Upper lobe of left lung (tissue), 6 donors: ENCODE data around the gene UBE3B. TPM values are rescaled to one million over a fixed set of nuclear protein-coding genes. Genes with fewer than 3 reads are reported as not detected.

Source experiments
- ATAC-seq, 2 donors: fragments of 200-7000 bp; cut with Tn5 transposase; one replicate each; pipeline ENCODE4 v1.9.1; 2022; ENCODE audit warnings: mild to moderate bottlenecking in 2 of 2, moderate library complexity in 2 of 2; ENCODE audit not compliant: low FRiP score in 2 of 2
- DNase-seq, 2 donors: peaks; one replicate each; pipeline ENCODE4 v3.0.0-alpha.2; 2019 to 2020
- H3K27ac ChIP-seq, 4 donors: fragments of 200-600 bp; sonication (generic); one replicate each; pipeline ENCODE4 v1.5.1; 2016 to 2019
- H3K27me3 ChIP-seq, 4 donors: fragments of 200-600 bp; sonication (generic); one replicate each; pipeline ENCODE4 v1.5.1; 2017 to 2019
- H3K36me3 ChIP-seq, 4 donors: fragments of 200-600 bp; sonication (generic); one replicate each; pipeline ENCODE4 v1.5.1; 2016 to 2019
- H3K4me1 ChIP-seq, 4 donors: fragments of 200-600 bp; sonication (generic); one replicate each; pipeline ENCODE4 v1.5.1; 2018 to 2019
- H3K4me3 ChIP-seq, 4 donors: fragments of 200-600 bp; sonication (generic); one replicate each; pipeline ENCODE4 v1.5.1; 2017 to 2019; ENCODE audit warnings: mild to moderate bottlenecking in 2 of 4, moderate library complexity in 1 of 4
- H3K9me3 ChIP-seq, 4 donors: fragments of 200-600 bp; sonication (generic); one replicate each; pipeline ENCODE4 v1.5.1; 2018 to 2019
- EP300 ChIP-seq, 4 donors: sonication (generic); formaldehyde crosslinking; IDR thresholded peaks; one replicate each; pipeline ENCODE4 v1.5.1; 2017; ENCODE audit warnings: antibody characterized with exemption in 4 of 4, control low read depth in 2 of 4
- POLR2A ChIP-seq, 4 donors: fragments of 450-650 bp; IDR thresholded peaks; one replicate each; pipeline ENCODE4 v1.5.1; 2016 to 2017; ENCODE audit warnings: antibody characterized with exemption in 4 of 4, mild to moderate bottlenecking in 2 of 4
- POLR2AphosphoS5 ChIP-seq, 2 donors: sonication (generic); formaldehyde crosslinking; IDR thresholded peaks; one replicate each; pipeline ENCODE4 v1.5.1; 2017; ENCODE audit warnings: antibody characterized with exemption in 2 of 2
- WGBS, 2 donors: methylation state at CpG; one replicate each; pipeline ENCODE4 v1.1.5; 2017 to 2018; 5-methylcytosine and 5-hydroxymethylcytosine counted together
- total RNA-seq, 6 donors: library from RNA; depleted of rRNA in 4 of 6; stranded (reverse); fragments of >200 nt in 4 of 6; gene quantifications; one replicate each; pipeline versions ENCODE4 v1.1.0 to v1.2.1, GENCODE V29; 2016 to 2021
- TF ChIP-seq, protein P1 (sequence below), 6 experiments: fragments of 450-650 bp in 4 of 6; fragments of 200-600 bp in 2 of 6; sonication (generic) in 2 of 6; IDR thresholded peaks; one replicate each; pipeline ENCODE4 v1.5.1; 2016 to 2019; ENCODE audit warnings: antibody characterized with exemption in 6 of 6
- donor health status: DM: no; HTN: no; CAD: no; lungs with moderate emphysema.
- donor health status: DM: no; HTN: yes; CAD: no; lungs with severe emphysema.

Gene UBE3B
- total RNA-seq, 6 donors from 2014 or later, result 27.0 to 69.1 (median 44.7) TPM

DNA sequence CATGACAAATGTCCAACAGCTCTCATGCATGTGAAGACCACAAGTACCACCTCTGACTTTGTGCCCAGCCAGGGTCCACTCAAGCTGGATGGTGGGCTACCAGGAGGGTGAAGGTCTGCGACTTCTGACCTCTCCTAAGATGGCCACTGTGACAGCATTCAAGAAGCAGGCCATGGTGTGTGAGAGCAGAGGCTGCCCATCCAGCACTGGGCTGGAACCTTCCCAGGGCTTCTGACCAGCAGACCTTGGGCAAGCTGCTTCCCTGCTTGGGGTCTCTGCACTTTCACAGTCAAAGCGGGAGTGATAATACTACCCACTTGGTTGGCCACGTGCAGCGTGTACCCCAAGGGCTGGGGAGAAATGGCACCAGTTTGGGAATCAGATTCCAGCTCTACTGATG, 85.4 kb downstream of the UBE3B start:
- no peak for ATAC-seq
- Histone ChIP-seq H3K4me3 (no peak overlapping the region), H3K27me3 (no peaks in the 10 kb centered on the region), H3K27ac (no peak overlapping the region), H3K9me3 (peaks cover 0 to 3% (median 0%) of the 10 kb centered on the region in 4 donors), H3K4me1 (no peaks in the 10 kb centered on the region), H3K36me3 (peaks cover 4 to 69% (median 38%) of the 10 kb centered on the region in 4 donors)
- WGBS, 2 donors, result 99% methylated on average over 4 of the region's 4 CpGs; no CpG with 5 or more reads in 1 of the 2 donors
- DNase-seq, result no peak
- TF ChIP-seq EP300 (IDR thresholded peaks at IDR 0.05) (no peak), POLR2A (IDR thresholded peaks at IDR 0.05) (no peak), POLR2AphosphoS5 (IDR thresholded peaks at IDR 0.05) (no peak)
- TF ChIP-seq, protein P1, sequence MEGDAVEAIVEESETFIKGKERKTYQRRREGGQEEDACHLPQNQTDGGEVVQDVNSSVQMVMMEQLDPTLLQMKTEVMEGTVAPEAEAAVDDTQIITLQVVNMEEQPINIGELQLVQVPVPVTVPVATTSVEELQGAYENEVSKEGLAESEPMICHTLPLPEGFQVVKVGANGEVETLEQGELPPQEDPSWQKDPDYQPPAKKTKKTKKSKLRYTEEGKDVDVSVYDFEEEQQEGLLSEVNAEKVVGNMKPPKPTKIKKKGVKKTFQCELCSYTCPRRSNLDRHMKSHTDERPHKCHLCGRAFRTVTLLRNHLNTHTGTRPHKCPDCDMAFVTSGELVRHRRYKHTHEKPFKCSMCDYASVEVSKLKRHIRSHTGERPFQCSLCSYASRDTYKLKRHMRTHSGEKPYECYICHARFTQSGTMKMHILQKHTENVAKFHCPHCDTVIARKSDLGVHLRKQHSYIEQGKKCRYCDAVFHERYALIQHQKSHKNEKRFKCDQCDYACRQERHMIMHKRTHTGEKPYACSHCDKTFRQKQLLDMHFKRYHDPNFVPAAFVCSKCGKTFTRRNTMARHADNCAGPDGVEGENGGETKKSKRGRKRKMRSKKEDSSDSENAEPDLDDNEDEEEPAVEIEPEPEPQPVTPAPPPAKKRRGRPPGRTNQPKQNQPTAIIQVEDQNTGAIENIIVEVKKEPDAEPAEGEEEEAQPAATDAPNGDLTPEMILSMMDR (IDR thresholded peaks at IDR 0.05), result no peak

DNA sequence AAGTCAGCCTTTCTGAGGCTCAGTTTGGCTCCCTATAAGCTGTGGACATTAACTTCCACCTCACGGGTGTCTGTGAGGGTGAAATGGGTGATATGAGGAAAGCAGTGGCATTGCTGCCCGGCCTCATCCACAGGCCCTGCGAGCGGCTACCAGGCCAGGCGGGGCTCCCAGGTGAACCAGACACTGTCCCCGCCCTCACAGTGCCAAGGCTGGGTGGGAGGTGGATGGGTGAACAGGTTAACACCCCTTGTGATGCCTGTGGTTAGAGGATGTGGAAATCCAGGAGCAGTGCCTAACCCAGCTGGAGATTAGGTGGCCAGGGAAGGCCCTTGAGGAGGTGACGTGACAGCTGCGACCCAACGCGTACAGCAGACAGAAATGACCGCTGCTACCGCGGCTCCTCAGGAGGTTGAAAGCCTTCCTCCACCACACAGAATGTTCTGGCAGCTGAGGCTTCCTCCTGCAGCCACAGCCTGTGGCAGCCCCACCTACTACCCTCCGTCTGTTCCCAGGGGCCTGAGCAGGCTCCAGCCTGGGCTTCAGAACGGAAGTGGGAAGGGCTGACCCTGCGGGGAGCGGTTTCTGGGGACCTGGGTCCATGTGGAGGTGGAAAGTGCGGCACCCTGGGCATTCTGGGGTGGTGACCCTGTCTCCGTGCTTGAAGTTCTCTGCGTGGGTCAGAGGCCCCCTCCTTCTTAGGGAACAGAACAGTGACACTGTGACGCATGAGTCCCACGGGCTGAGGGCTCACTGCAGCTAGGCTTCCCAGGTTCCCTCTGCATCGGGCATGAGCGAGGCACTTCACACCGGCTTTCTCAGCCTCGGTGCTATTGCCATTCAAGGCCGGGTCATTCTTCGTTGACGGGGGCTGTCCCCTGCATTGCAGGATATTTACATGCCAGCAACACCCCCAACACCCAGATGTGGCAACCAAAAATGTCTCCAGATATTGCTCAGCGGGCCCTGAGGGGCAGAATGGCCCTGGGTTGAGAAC, 86.2 kb downstream of the UBE3B start:
- Histone ChIP-seq H3K27ac (no peak overlapping the region), H3K9me3 (peaks cover 0 to 3% (median 0%) of the 10 kb centered on the region in 4 donors), H3K36me3 (peaks cover 10 to 73% (median 42%) of the 10 kb centered on the region in 4 donors), H3K27me3 (no peaks in the 10 kb centered on the region), H3K4me1 (no peaks in the 10 kb centered on the region), H3K4me3 (no peak overlapping the region)
- DNase-seq, result no peak
- 93 to 95% methylated on average over 21 to 30 of the region's 30 CpGs for WGBS, 2 donors
- no peak for TF ChIP-seq POLR2AphosphoS5 (IDR thresholded peaks at IDR 0.05)
- TF ChIP-seq EP300 (IDR thresholded peaks at IDR 0.05), result no peak
- TF ChIP-seq POLR2A (IDR thresholded peaks at IDR 0.05), result no peak
- TF ChIP-seq, protein P1 (IDR thresholded peaks at IDR 0.05), result no peak
- ATAC-seq, result no peak

DNA sequence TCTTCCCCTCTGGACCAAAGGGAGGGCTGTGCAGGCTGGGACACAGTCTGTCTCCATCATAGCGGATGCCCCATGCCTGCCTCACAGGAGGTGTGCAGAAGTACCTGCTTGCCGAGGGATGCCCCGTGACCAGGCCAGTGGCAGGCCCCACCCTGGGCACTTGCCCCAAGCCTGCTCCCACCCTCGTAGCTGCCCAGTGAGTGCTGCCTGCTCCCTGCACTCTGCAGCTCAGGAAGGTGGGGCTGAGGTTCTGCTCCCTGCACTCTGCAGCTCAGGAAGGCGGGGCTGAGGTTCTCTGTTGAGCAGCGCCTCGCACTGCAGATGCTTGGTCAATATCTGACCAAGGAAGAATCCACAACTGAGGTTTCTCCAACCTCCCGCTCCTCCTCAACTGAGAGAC, 89.0 kb downstream of the UBE3B start:
- TF ChIP-seq POLR2AphosphoS5 (IDR thresholded peaks at IDR 0.05) (no peak), POLR2A (IDR thresholded peaks at IDR 0.05) (no peak), EP300 (IDR thresholded peaks at IDR 0.05) (no peak)
- TF ChIP-seq, protein P1 (IDR thresholded peaks at IDR 0.05), result no peak
- H3K4me1 ChIP-seq, result no peaks in the 10 kb centered on the region
- peaks cover 10 to 88% (median 48%) of the 10 kb centered on the region in 4 donors for H3K36me3 ChIP-seq
- peaks cover 0 to 3% (median 0%) of the 10 kb centered on the region in 4 donors for H3K9me3 ChIP-seq
- no peak overlapping the region for H3K4me3 ChIP-seq
- ATAC-seq (no peak), DNase-seq (no peak)
- 91 to 96% methylated on average over 6 to 7 of the region's 8 CpGs for WGBS, 2 donors
- H3K27ac ChIP-seq, result no peak overlapping the region
- no peaks in the 10 kb centered on the region for H3K27me3 ChIP-seq

DNA sequence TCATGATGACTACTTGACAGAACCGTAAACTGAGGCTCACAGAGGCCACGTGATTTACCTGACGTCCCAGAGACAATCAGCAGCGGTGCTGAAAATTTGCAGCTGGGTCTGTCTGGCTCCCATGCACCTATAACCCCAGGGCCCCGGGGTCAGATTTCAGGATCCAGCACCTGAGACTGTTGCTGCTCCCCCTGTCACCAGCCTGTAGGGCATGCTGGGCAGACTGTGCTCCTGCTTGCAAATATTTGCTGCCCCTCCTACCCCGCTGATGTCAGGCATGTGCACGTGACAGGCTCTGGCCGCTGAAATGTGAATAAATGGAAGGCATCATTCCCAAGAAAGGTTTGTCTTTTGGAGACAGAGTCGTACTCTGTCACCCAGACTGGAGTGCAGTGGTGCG, 89.9 kb downstream of the UBE3B start:
- H3K27me3 ChIP-seq, result no peaks in the 10 kb centered on the region
- H3K36me3 ChIP-seq, result peaks cover 10 to 79% (median 45%) of the 10 kb centered on the region in 4 donors
- peaks cover 0 to under 1% (median 0%) of the 10 kb centered on the region in 4 donors for H3K9me3 ChIP-seq
- ATAC-seq (no peak), DNase-seq (no peak)
- TF ChIP-seq EP300 (IDR thresholded peaks at IDR 0.05) (no peak), POLR2AphosphoS5 (IDR thresholded peaks at IDR 0.05) (no peak)
- whole genome bisulfite sequencing, 2 donors, result 82 to 96% methylated on average over 9 to 10 of the region's 10 CpGs
- H3K4me1 ChIP-seq, result peaks cover 0 to 1% (median under 1%) of the 10 kb centered on the region in 4 donors
- H3K4me3 ChIP-seq, result no peak overlapping the region
- H3K27ac ChIP-seq, result no peak overlapping the region

DNA sequence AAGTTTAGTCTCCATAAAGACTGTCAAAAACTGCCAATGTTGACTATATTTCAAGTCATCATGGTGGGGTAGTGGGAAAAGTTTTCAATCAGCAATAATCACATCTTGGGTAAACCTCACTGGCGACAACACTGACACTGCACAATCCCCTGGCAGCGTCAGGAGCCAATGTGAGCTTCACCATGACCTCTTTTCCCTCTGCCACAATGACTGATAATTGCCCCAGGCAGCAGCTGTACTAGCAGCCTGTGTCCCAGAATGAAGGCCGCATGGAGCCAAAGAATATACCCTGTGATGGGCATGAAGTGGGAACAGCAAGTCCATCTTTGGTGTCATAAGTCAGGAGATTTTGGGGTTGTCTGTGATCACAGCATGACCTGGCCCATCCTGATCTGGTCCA, 90.5 kb downstream of the UBE3B start:
- Histone ChIP-seq H3K4me1 (peaks cover 5 to 8% (median 6%) of the 10 kb centered on the region in 4 donors), H3K27me3 (no peaks in the 10 kb centered on the region), H3K36me3 (peaks cover 10 to 74% (median 42%) of the 10 kb centered on the region in 4 donors), H3K27ac (no peak overlapping the region), H3K4me3 (no peak overlapping the region), H3K9me3 (no peaks in the 10 kb centered on the region)
- 90 to 100% methylated on average over 3 of the region's 3 CpGs for WGBS, 2 donors
- no peak for TF ChIP-seq EP300 (IDR thresholded peaks at IDR 0.05)
- TF ChIP-seq, protein P1 (IDR thresholded peaks at IDR 0.05), result no peak
- no peak for TF ChIP-seq POLR2AphosphoS5 (IDR thresholded peaks at IDR 0.05)
- TF ChIP-seq POLR2A (IDR thresholded peaks at IDR 0.05), result no peak
- DNase-seq (no peak), ATAC-seq (no peak)
